K562 (cell line): Measurements from ENCODE around the gene RAB6A. TPM values are rescaled to one million over a fixed set of nuclear protein-coding genes. Genes with fewer than 3 reads are reported as not detected.

Experiments used
- CEBPG ChIP-seq, 3 experiments: fragments of 200-800 bp in 1 of 3; sonication (Bioruptor generic) in 1 of 3; sonication (generic) in 1 of 3; formaldehyde crosslinking in 1 of 3; IDR thresholded peaks in 2 of 3; conservative IDR thresholded peaks in 1 of 3; 2 replicates each; pipeline versions ENCODE4 v1.6.1 to v1.8.0; 2016 to 2022; ENCODE audit warnings: missing compliant biosample characterization in 2 of 3, missing genetic modification characterization in 2 of 3, mild to moderate bottlenecking in 1 of 3, missing genetic modification reagents in 1 of 3
- CHCHD3 ChIP-seq: fragments of 250-450 bp; sonication (Bioruptor Pico); IDR thresholded peaks from 2 replicates; pipeline ENCODE4 v2.1.2; 2022; ENCODE audit warnings: mild to moderate bottlenecking
- FOXP1 ChIP-seq: sonication (generic); formaldehyde crosslinking; IDR thresholded peaks from 2 replicates; pipeline ENCODE4 v1.8.0; 2022; ENCODE audit warnings: mild to moderate bottlenecking, missing genetic modification reagents
- GABPB2 ChIP-seq: fragments of 250-450 bp; sonication (Bioruptor Pico); conservative IDR thresholded peaks from 2 replicates; pipeline ENCODE4 v1.5.1; 2021; ENCODE audit warnings: mild to moderate bottlenecking
- GTF2A2 ChIP-seq: IDR thresholded peaks from 2 replicates; pipeline ENCODE4 v1.6.1; 2016; ENCODE audit warnings: mild to moderate bottlenecking, missing genetic modification characterization, missing compliant biosample characterization
- ILK ChIP-seq: fragments of 450-650 bp; IDR thresholded peaks from 2 replicates; pipeline ENCODE4 v1.6.1; 2016; ENCODE audit warnings: missing genetic modification characterization, low read depth, mild to moderate bottlenecking, missing compliant biosample characterization, moderate library complexity, borderline replicate concordance
- JUNB ChIP-seq: fragments of 450-650 bp; formaldehyde crosslinking; conservative IDR thresholded peaks from 2 replicates; pipeline ENCODE4 v1.4.0; 2020; ENCODE audit warnings: mild to moderate bottlenecking
- NR4A1 ChIP-seq, 2 experiments: fragments of 250-450 bp in 1 of 2; fragments of 450-650 bp in 1 of 2; sonication (Bioruptor Pico) in 1 of 2; IDR thresholded peaks; 2 replicates each; pipeline versions ENCODE4 v1.4.0 to v1.6.1; 2016 to 2020; ENCODE audit warnings: mild to moderate bottlenecking in 2 of 2, missing compliant biosample characterization in 1 of 2, missing genetic modification characterization in 1 of 2, moderate library complexity in 1 of 2
- RHOXF2B ChIP-seq: fragments of 250-450 bp; sonication (Bioruptor Pico); conservative IDR thresholded peaks from 2 replicates; pipeline ENCODE4 v1.5.1; 2021
- TAF7 ChIP-seq: fragments of 450-650 bp; IDR thresholded peaks from 2 replicates; pipeline ENCODE4 v1.6.1; 2016; ENCODE audit warnings: missing genetic modification characterization, missing compliant biosample characterization
- TEAD2 ChIP-seq: fragments of 450-650 bp; IDR thresholded peaks from 2 replicates; pipeline ENCODE4 v1.6.1; 2016; ENCODE audit warnings: missing genetic modification characterization, control low read depth, missing compliant biosample characterization
- ZNF165 ChIP-seq: fragments of 250-450 bp; sonication (Bioruptor Pico); IDR thresholded peaks from 2 replicates; pipeline ENCODE4 v1.4.0; 2020; ENCODE audit warnings: borderline replicate concordance
- ZNF184 ChIP-seq: sonication (generic); formaldehyde crosslinking; IDR thresholded peaks from 2 replicates; pipeline ENCODE4 v1.5.0; 2020; ENCODE audit warnings: missing genetic modification reagents
- ZNF197 ChIP-seq: fragments of 200-800 bp; sonication (Bioruptor generic); IDR thresholded peaks from 2 replicates; pipeline ENCODE4 v1.6.1; 2016; ENCODE audit warnings: low read depth, missing genetic modification characterization, missing compliant biosample characterization
- ZNF644 ChIP-seq: fragments of 200-800 bp; sonication (Bioruptor generic); IDR thresholded peaks from 2 replicates; pipeline ENCODE4 v1.6.1; 2016; ENCODE audit warnings: low read depth, missing genetic modification characterization, missing compliant biosample characterization
- ZSCAN32 ChIP-seq: fragments of 450-650 bp; formaldehyde crosslinking; IDR thresholded peaks from 2 replicates; pipeline ENCODE4 v1.4.0; 2020; ENCODE audit warnings: mild to moderate bottlenecking, moderate library complexity
- polyA plus RNA-seq, 8 experiments: library from polyadenylated mRNA; depleted of rRNA in 4 of 8; stranded (reverse) in 5 of 8; unstranded in 3 of 8; fragments of >200 nt; fragmentation: Nextera tagmentation in 2 of 8; fragmentation: Illumina TruSeq in 1 of 8; extraction: Ambion mirVana in 2 of 8; extraction: Trizol in 1 of 8; gene quantifications; 2 replicates each; pipeline versions ENCODE4 v1.2.1 to v1.2.3, GENCODE V29; 2011 to 2014; ENCODE audit warnings: inconsistent platforms in 1 of 8, missing spikeins in 1 of 8
- total RNA-seq, 7 experiments: library from RNA; depleted of rRNA in 6 of 7; stranded (reverse); fragments of >200 nt in 6 of 7; fragmentation: Illumina TruSeq in 2 of 7; extraction: Trizol in 2 of 7; gene quantifications; 2 replicates each; pipeline versions ENCODE4 v1.2.1 to v1.2.3, GENCODE V29; 2011 to 2021; ENCODE audit warnings: low replicate concordance in 1 of 7
- TF ChIP-seq, protein P1 (sequence below): sonication (generic); formaldehyde crosslinking; IDR thresholded peaks from 2 replicates; pipeline ENCODE4 v1.8.1; 2023; ENCODE audit warnings: missing genetic modification reagents, mild to moderate bottlenecking, borderline replicate concordance
- TF ChIP-seq, protein P2 (sequence below), 2 experiments: fragments of 450-650 bp; IDR thresholded peaks; 2 replicates each; pipeline ENCODE4 v1.6.1; 2016
- TF ChIP-seq, protein P3 (sequence below): sonication (generic); formaldehyde crosslinking; IDR thresholded peaks from 2 replicates; pipeline ENCODE4 v1.9.0; 2022; ENCODE audit warnings: mild to moderate bottlenecking, missing genetic modification reagents

Gene RAB6A
- total and polyA plus RNA-seq, 9 of the 15 experiments (the other 6 are each of a cell fraction or from before 2014, with no cell fraction given) = 14.0 to 95.3 (median 45.4) TPM

DNA sequence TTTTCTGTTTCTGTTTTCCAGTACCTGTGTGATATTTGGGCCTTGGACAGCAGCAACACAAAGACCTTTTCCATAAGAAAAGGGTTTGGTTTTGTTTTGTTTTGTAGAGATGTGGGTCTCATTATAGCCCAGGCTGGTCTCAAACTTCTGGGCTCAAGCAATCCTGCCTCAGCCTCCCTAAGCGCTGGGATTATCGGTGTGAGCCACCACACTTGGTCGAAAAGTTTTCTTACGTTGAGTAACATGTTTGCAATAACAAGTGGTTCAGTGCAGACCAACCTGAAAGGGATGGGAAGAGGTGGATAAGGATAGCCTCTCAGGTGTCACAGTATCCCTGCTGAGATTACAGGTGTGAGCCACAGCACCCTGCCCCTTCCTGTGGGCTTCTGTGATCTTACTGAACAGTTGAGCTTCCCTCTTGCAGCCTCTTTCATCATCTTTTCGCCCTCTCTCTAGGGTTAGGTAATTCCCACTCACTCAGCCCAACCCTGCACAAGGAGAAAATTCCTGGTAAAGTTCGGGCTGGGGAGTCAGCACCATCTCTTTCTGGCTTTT is 23.3 kb upstream of the RAB6A start (continued):
- TF ChIP-seq NR4A1 (CRISPR knock-in tag; IDR thresholded peaks at IDR 0.05) = no peak
- TF ChIP-seq NR4A1 (tag; IDR thresholded peaks at IDR 0.05) = peak; percentile 95
- TF ChIP-seq ZSCAN32 (CRISPR knock-in tag) = peak; percentile 95
- TF ChIP-seq ZNF184 (CRISPR knock-in tag) = no peak
- TF ChIP-seq, protein P1, sequence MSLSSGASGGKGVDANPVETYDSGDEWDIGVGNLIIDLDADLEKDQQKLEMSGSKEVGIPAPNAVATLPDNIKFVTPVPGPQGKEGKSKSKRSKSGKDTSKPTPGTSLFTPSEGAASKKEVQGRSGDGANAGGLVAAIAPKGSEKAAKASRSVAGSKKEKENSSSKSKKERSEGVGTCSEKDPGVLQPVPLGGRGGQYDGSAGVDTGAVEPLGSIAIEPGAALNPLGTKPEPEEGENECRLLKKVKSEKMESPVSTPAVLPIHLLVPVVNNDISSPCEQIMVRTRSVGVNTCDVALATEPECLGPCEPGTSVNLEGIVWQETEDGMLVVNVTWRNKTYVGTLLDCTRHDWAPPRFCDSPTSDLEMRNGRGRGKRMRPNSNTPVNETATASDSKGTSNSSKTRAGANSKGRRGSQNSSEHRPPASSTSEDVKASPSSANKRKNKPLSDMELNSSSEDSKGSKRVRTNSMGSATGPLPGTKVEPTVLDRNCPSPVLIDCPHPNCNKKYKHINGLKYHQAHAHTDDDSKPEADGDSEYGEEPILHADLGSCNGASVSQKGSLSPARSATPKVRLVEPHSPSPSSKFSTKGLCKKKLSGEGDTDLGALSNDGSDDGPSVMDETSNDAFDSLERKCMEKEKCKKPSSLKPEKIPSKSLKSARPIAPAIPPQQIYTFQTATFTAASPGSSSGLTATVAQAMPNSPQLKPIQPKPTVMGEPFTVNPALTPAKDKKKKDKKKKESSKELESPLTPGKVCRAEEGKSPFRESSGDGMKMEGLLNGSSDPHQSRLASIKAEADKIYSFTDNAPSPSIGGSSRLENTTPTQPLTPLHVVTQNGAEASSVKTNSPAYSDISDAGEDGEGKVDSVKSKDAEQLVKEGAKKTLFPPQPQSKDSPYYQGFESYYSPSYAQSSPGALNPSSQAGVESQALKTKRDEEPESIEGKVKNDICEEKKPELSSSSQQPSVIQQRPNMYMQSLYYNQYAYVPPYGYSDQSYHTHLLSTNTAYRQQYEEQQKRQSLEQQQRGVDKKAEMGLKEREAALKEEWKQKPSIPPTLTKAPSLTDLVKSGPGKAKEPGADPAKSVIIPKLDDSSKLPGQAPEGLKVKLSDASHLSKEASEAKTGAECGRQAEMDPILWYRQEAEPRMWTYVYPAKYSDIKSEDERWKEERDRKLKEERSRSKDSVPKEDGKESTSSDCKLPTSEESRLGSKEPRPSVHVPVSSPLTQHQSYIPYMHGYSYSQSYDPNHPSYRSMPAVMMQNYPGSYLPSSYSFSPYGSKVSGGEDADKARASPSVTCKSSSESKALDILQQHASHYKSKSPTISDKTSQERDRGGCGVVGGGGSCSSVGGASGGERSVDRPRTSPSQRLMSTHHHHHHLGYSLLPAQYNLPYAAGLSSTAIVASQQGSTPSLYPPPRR (CRISPR knock-in tag) = no peak
- TF ChIP-seq, protein P2, sequence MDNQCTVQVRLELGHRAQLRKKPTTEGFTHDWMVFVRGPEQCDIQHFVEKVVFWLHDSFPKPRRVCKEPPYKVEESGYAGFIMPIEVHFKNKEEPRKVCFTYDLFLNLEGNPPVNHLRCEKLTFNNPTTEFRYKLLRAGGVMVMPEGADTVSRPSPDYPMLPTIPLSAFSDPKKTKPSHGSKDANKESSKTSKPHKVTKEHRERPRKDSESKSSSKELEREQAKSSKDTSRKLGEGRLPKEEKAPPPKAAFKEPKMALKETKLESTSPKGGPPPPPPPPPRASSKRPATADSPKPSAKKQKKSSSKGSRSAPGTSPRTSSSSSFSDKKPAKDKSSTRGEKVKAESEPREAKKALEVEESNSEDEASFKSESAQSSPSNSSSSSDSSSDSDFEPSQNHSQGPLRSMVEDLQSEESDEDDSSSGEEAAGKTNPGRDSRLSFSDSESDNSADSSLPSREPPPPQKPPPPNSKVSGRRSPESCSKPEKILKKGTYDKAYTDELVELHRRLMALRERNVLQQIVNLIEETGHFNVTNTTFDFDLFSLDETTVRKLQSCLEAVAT (IDR thresholded peaks at IDR 0.05) = peak in 1 of 2 experiments; percentile 98; a peak in 2 of 4 replicates
- peak; percentile 37; the same call in 1 of the 2 replicates for TF ChIP-seq TAF7 (tag)
- peak; percentile 99 for TF ChIP-seq CEBPG (CRISPR knock-in tag; IDR thresholded peaks at IDR 0.05)
- peak; percentile 97 to 99 for TF ChIP-seq CEBPG (tag; conservative IDR thresholded peaks at IDR 0.05 in 1 of 2, IDR thresholded peaks at IDR 0.05 in 1 of 2)
- TF ChIP-seq FOXP1 (CRISPR knock-in tag) = no peak
- no peak for TF ChIP-seq GTF2A2 (tag)
- TF ChIP-seq, protein P3, sequence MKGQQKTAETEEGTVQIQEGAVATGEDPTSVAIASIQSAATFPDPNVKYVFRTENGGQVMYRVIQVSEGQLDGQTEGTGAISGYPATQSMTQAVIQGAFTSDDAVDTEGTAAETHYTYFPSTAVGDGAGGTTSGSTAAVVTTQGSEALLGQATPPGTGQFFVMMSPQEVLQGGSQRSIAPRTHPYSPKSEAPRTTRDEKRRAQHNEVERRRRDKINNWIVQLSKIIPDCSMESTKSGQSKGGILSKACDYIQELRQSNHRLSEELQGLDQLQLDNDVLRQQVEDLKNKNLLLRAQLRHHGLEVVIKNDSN (CRISPR knock-in tag) = 0 out of 2 replicates have a peak, but pooled peaks have one; percentile 25
- TF ChIP-seq ZNF165 (CRISPR knock-in tag) = peak; percentile 84; the same call in 1 of the 2 replicates
- peak; percentile 12; the same call in 1 of the 2 replicates for TF ChIP-seq TEAD2
- TF ChIP-seq CHCHD3 (CRISPR knock-in tag) = no peak
- 0 out of 2 replicates have a peak, but pooled peaks have one; percentile 28 for TF ChIP-seq RHOXF2B
- 0 out of 2 replicates have a peak, but pooled peaks have one; percentile 2 for TF ChIP-seq JUNB
- TF ChIP-seq ZNF644 (tag) = peak; percentile 91; the same call in 1 of the 2 replicates
- peak; percentile 92 for TF ChIP-seq ZNF197 (CRISPR knock-in tag)
- 0 out of 2 replicates have a peak, but pooled peaks have one; percentile 36 for TF ChIP-seq GABPB2 (CRISPR knock-in tag)
- TF ChIP-seq ILK (tag) = 0 out of 2 replicates have a peak, but pooled peaks have one; percentile 34
